ENCODE results near the gene TSPAN5.

The TSPAN5 gene

DNA sequence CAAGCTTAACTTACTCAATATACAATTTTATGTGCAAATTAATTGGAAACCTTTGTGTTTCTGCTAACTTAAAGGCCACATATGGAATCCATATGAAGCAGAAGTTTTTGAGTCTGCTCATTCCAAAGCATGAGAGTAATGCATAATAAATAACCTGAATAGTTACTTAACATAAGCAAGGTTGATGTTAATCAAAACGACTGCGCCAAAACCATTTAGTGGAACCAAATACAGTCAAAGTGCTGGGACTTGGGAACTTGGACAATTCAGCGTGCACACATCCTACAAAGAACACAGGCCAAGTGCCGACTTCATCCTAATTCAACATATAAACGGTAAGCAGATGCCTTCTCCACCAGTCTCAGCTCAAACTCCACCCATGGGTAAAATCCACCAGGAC lies 17.0 kb downstream of the TSPAN5 start:
- no peak for ATAC-seq
- no peak overlapping the region for H3K27ac Mint-ChIP-seq
- no peaks in the 10 kb centered on the region for H3K36me3 Mint-ChIP-seq
- no peak overlapping the region for H3K4me3 Mint-ChIP-seq
- peaks cover 53% of the 10 kb centered on the region for H3K4me1 Mint-ChIP-seq
- DNase-seq (ENCODE audit: low spot score in 2 of 2) = no peak
- no peaks in the 10 kb centered on the region for H3K9me3 Mint-ChIP-seq

DNA sequence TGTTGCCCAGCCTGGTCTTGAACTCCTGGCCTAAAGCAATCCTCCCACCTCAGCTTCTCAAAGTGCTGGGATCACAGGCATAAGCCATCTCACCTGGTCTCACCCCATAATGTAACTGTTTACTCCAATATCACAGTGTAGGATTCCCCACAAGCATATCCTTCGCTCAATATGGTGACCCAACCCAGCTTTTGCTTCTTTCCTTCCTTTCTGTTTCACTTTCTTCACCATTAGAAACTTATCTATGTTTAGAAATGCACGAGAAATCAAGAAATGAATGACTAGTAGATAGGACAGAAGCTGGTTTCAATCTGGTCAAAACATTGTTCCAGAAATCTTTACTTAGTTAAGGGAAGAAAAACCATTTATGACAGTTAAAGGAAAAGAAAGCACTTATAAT lies 18.9 kb downstream of the TSPAN5 start:
- no peaks in the 10 kb centered on the region for H3K9me3 Mint-ChIP-seq
- DNase-seq (ENCODE audit: low spot score in 2 of 2) (no peak), ATAC-seq (peak; percentile 52)
- H3K36me3 Mint-ChIP-seq = no peaks in the 10 kb centered on the region
- peak overlapping the region; percentile 20 for H3K27ac Mint-ChIP-seq
- H3K4me3 Mint-ChIP-seq = peak overlapping the region; percentile 43
- H3K4me1 Mint-ChIP-seq = peaks cover 40% of the 10 kb centered on the region

DNA sequence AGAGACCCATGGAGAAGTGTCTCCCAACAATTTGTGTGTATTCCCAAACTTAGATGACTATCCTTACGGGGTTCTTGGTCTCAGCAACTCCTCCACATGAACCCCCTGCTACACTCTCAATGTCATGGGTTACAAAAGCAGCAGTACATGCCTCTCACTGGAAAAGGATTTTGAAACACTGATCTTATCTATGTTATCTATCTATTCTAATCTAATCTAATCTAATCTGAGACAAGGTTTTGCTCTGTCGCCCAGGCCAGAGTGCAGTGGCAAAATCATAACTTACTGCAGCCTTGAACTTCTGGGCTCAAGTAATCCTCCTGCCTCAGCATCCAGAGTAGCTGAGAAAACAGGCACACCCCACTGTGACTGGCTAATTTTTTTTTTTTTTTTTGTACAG lies 19.3 kb downstream of the TSPAN5 start:
- Mint-ChIP-seq H3K9me3 (no peaks in the 10 kb centered on the region), H3K27ac (peak overlapping the region; percentile 20), H3K4me1 (peaks cover 36% of the 10 kb centered on the region), H3K4me3 (peak overlapping the region; percentile 43), H3K36me3 (no peaks in the 10 kb centered on the region)
- ATAC-seq (no peak), DNase-seq (ENCODE audit: low spot score in 2 of 2) (no peak)

DNA sequence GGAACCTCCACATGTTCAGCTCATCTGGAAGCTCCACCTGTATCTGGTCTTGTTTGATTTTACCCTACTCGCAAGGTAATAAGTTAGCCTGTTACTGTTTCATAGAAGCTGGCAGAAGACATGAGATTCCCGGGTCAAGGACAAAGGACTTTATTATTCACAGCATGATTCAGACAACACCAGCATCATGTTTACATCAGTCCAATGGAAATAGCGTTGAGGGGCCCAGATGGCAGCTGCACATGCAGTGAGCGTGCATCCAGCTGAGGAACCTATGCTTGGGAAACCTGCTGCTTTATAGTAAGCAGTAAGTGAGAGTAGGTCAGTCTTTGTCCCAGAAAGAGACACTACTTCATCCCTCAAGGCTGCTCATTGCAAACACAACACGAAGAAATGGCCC lies 19.8 kb downstream of the TSPAN5 start:
- H3K4me1 Mint-ChIP-seq = peaks cover 32% of the 10 kb centered on the region

DNA sequence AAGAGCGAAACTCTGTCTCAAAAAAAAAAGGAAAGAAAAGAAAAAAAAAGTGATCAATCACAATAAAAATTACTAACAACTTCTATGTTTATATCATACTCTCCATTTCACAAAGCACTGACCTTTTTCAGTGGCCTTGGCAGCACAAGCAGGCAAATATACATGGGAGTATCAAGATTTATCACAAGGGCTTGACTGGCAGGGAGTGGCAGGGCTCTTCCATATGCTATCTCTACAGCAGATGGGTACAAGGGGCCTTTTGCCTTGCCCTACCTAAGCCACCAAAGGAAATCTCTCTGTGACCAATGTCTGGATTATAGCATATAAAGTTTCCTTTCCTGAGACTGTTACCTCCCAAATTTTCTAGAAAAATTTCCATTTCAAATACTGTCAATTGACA lies 24.4 kb downstream of the TSPAN5 start:
- H3K27ac Mint-ChIP-seq = no peak overlapping the region
- ATAC-seq = no peak

More for the DNA sequence above, 19.8 kb downstream of the TSPAN5 start:
- H3K4me3 Mint-ChIP-seq = no peak overlapping the region
- DNase-seq (ENCODE audit: low spot score in 2 of 2) = no peak
- no peaks in the 10 kb centered on the region for H3K36me3 Mint-ChIP-seq
- H3K27ac Mint-ChIP-seq = peak overlapping the region; percentile 20
- ATAC-seq = no peak
- no peaks in the 10 kb centered on the region for H3K9me3 Mint-ChIP-seq

DNA sequence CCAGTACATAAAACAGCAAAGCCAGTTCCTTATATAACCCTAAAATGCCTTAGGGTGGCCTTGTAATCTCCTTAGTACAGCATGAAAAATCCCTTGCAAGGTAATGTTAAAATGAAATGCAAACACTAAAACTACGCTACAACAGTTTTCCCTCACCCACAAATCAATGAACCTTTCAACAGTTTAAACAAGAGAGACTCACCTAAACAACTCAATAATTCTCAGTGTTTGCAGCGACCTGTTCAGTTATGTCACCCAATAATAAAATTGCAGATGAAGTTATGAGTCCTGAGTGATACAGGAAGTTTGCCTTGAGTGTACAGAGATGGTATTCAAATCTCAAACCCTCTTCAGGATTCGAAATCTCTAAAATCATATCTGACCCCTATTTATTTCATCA lies 25.3 kb downstream of the TSPAN5 start:
- no peaks in the 10 kb centered on the region for H3K9me3 Mint-ChIP-seq
- no peaks in the 10 kb centered on the region for H3K36me3 Mint-ChIP-seq
- H3K4me3 Mint-ChIP-seq = no peak overlapping the region
- H3K4me1 Mint-ChIP-seq = peaks cover 21% of the 10 kb centered on the region
- ATAC-seq (no peak), DNase-seq (ENCODE audit: low spot score in 2 of 2) (no peak)
- H3K27ac Mint-ChIP-seq = no peak overlapping the region

More for the DNA sequence above, 24.4 kb downstream of the TSPAN5 start:
- no peak overlapping the region for H3K4me3 Mint-ChIP-seq
- H3K4me1 Mint-ChIP-seq = peaks cover 23% of the 10 kb centered on the region
- no peak for DNase-seq (ENCODE audit: low spot score in 2 of 2)
- H3K9me3 Mint-ChIP-seq = no peaks in the 10 kb centered on the region
- H3K36me3 Mint-ChIP-seq = no peaks in the 10 kb centered on the region

DNA sequence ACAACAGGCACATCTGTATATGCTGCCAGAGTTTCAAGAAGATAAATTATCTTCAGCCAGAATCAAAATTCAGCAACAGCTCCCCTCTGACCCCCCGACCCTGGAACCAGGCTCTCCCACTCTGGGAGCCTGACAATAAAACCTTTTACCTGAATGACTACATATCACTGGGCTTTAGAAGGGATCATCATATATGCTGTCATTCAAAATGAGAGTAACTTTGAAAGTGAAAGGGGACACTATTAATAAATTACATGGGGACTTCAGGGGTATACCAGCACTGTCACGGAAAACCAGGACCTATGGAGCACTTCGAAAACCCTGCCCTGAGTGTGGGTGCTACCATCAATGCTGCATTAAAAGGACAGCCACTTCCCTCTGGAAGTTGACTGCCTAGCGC lies 26.2 kb downstream of the TSPAN5 start:
- no peaks in the 10 kb centered on the region for H3K36me3 Mint-ChIP-seq
- no peak overlapping the region for H3K4me3 Mint-ChIP-seq
- H3K9me3 Mint-ChIP-seq = no peaks in the 10 kb centered on the region

DNA sequence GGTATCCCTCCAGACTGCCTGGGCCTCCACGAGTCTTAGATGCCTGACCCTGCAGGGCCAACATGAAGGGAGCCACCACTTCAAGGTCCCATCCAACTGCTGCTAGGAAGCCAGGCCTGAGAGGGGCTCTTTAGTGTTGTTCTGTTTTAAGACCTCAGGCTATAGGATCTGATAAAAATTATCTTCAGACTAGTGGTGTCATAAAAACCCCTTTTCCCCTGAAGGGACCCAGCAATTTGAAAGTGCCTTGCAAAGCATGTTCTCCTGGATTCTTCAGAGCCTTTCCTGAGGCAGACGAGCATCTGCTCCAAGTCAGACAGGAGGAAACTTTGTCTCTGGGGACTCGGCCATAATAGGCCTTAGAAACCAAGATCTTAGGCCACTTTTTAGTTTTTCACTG lies 26.9 kb downstream of the TSPAN5 start:
- ATAC-seq = no peak
- Mint-ChIP-seq H3K27ac (no peak overlapping the region), H3K4me3 (no peak overlapping the region), H3K4me1 (peaks cover 37% of the 10 kb centered on the region), H3K9me3 (no peaks in the 10 kb centered on the region), H3K36me3 (no peaks in the 10 kb centered on the region)
- no peak for DNase-seq (ENCODE audit: low spot score in 2 of 2)

More for the DNA sequence above, 26.2 kb downstream of the TSPAN5 start:
- DNase-seq (ENCODE audit: low spot score in 2 of 2) (no peak), ATAC-seq (no peak)
- peaks cover 30% of the 10 kb centered on the region for H3K4me1 Mint-ChIP-seq
- no peak overlapping the region for H3K27ac Mint-ChIP-seq

DNA sequence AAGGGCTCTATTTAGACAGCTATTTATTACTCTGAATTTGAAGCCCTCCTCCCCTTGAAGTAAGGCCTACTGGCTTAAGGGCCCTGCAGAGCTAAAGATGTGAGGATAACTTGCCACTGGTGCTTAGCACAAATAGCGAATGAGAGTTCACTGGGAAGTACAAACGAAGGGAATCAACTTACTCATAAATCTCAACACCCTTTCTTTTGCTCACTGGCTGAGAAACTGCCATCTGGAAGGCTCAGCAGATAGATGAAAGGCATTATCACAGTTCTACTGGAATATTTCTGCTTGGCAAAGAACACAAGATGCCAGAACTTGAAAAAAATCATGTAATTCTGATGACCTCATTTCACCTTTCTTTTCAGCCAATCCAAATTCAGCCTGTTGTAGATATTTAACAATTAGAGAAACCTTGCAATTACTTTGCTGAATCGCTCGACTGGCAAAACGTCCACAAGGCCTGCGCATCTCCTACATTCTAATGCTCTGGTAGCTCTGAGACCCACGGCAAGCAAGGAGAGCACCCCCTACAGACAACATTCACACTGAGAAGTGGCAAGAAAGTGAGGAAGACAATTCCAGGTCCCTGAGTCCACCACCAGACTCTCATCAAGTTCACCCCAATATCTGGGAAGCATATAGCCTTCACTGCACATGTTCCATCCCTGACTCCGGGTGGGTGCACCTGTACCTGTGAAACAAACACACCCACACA lies 27.5 kb downstream of the TSPAN5 start:
- no peak for DNase-seq (ENCODE audit: low spot score in 2 of 2)
- Mint-ChIP-seq H3K9me3 (no peaks in the 10 kb centered on the region), H3K4me3 (no peak overlapping the region), H3K36me3 (no peaks in the 10 kb centered on the region), H3K4me1 (peaks cover 43% of the 10 kb centered on the region), H3K27ac (no peak overlapping the region)
- ATAC-seq = no peak

DNA sequence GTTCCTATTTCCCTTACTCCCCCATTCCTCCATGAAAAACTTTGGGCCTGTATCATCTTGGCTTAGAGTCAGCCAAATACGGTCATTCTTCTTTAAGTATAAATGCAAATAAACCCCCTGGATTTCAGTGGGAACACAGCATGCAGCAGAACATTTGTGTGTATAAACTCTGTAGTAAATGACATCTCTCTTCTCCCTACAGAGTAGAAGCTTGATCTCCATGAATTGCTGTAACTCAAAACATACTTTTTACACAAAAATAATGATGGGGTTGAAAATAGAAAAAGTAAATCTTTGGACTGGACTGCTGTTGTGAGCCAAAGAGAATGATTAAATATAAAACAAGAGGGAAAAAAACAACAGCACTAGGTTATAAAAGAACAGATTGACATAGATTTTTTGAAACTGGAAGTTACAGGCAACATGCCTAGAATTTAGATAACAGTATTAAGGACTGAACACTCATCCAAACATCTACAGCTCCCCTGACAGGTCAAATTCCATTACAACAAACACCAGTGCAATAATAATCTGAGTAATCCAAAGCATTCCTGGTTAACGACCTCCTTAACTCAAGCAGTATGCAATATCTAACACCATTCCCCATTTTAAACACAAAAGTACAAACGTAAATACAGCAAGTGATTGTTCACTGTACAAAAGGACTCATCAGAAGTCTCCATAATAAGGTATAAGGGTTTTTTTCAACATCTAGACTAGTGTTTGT lies 30.7 kb downstream of the TSPAN5 start:
- H3K4me1 Mint-ChIP-seq = peaks cover 60% of the 10 kb centered on the region
- DNase-seq (ENCODE audit: low spot score in 2 of 2) = no peak
- no peak overlapping the region for H3K4me3 Mint-ChIP-seq
- no peaks in the 10 kb centered on the region for H3K9me3 Mint-ChIP-seq
- no peaks in the 10 kb centered on the region for H3K36me3 Mint-ChIP-seq
- ATAC-seq = no peak
- H3K27ac Mint-ChIP-seq = no peak overlapping the region

DNA sequence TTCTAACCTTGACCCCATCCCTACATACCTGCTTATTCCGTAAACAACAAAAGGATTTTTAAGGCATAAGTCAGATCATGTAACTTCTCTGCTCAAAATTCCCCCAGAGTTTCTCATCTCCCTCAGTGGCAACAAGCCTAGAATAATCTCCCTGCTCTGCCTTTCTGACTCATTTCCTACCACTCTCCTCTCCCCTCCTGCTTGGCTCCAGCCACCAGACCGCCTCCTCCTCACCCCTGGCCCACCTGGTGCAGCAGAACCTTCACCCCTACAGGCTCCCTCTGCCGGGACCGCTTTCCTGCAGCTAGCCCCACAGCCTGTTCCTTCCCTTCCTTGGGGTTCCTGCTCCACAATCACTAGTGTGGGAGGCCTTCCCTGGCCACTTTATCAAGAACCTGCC lies 32.1 kb downstream of the TSPAN5 start:
- Mint-ChIP-seq H3K9me3 (no peaks in the 10 kb centered on the region), H3K4me1 (peaks cover 53% of the 10 kb centered on the region), H3K4me3 (no peak overlapping the region), H3K36me3 (no peaks in the 10 kb centered on the region), H3K27ac (peak overlapping the region; percentile 61)
- DNase-seq (ENCODE audit: low spot score in 2 of 2) = no peak
- peak; percentile 60 for ATAC-seq

DNA sequence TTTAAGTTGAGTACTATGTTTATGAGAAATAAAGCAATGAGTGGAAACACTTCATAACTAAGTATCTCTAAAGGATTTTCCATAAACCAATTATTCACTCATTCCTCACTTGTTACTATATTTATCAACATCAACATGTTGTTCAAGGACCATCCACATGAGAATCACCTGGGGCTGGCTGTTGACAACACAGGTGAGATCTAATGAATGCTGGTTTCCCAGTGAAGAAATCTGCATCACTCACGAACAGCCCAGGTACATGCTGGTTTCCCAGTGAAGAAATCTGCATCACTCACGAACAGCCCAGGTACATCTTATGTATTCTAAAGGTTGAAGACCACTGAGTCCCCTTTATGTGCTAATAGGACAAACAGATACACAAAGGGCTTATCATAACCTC lies 32.5 kb downstream of the TSPAN5 start:
- Mint-ChIP-seq H3K36me3 (no peaks in the 10 kb centered on the region), H3K4me1 (peaks cover 53% of the 10 kb centered on the region), H3K9me3 (no peaks in the 10 kb centered on the region), H3K4me3 (no peak overlapping the region), H3K27ac (peak overlapping the region; percentile 61)
- ATAC-seq (no peak), DNase-seq (ENCODE audit: low spot score in 2 of 2) (no peak)

DNA sequence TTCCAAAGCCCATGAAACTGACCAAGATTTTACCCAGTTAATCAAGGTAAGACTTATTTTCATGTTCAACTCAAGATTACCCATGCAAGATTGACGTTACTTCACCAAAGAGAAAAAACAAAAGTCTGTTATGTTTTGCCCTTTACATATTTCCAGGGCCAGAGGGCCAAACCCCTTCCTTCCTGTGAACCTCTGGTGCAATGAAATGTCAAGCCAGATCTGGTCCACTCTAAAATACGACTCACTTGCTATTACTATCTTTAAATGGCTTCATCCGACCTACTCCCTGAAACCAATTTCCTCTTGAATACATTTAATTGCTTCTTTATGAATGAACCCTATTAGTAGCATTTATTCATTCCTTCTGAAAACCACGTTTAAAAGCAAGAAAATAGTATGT lies 33.0 kb downstream of the TSPAN5 start:
- DNase-seq (ENCODE audit: low spot score in 2 of 2) (no peak), ATAC-seq (no peak)
- Mint-ChIP-seq H3K36me3 (no peaks in the 10 kb centered on the region), H3K4me1 (peaks cover 55% of the 10 kb centered on the region), H3K9me3 (no peaks in the 10 kb centered on the region), H3K27ac (no peak overlapping the region), H3K4me3 (no peak overlapping the region)

DNA sequence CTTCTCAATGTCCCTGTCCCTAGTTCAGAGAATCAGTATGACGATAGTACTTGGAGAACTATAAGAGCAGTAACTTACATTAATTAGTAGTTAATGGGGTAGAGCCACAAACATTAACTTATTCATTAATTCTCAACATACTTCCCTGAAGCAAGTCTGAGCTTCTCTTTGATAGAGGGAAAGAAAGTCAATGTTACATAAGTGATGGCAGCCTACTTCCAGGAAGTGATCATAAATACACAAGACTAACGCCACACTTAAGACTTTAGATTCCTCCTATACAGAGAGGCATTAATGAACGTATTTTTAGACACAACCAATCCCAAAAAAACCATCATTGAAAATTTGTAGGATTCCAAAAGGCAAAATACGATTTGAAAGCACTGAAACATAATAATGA lies 33.8 kb downstream of the TSPAN5 start:
- H3K27ac Mint-ChIP-seq = no peak overlapping the region
- H3K4me1 Mint-ChIP-seq = peaks cover 56% of the 10 kb centered on the region
- no peak overlapping the region for H3K4me3 Mint-ChIP-seq

DNA sequence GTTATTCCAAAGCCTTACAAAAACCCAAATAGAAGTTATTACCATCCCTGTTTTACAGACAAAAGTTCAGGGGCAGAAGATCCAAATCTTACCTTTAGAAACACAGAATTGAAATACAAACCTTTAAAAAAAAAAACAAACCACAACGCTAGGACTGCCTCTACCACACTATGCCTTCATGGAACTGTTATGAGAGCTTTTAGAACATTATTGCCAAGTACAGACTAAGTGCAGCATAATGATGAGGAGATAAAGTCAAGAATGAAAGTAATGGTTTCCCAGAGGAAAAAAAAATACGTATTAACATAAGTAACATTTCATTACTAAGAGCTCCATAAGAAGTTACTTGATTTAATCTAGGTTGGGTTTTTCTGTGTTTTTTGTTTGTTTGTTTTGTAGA lies 34.3 kb downstream of the TSPAN5 start:
- Mint-ChIP-seq H3K9me3 (no peaks in the 10 kb centered on the region), H3K36me3 (no peaks in the 10 kb centered on the region), H3K4me3 (no peak overlapping the region), H3K4me1 (peaks cover 61% of the 10 kb centered on the region), H3K27ac (no peak overlapping the region)
- ATAC-seq (no peak), DNase-seq (ENCODE audit: low spot score in 2 of 2) (no peak)

More for the DNA sequence above, 33.8 kb downstream of the TSPAN5 start:
- no peak for ATAC-seq
- Mint-ChIP-seq H3K9me3 (no peaks in the 10 kb centered on the region), H3K36me3 (no peaks in the 10 kb centered on the region)
- no peak for DNase-seq (ENCODE audit: low spot score in 2 of 2)

DNA sequence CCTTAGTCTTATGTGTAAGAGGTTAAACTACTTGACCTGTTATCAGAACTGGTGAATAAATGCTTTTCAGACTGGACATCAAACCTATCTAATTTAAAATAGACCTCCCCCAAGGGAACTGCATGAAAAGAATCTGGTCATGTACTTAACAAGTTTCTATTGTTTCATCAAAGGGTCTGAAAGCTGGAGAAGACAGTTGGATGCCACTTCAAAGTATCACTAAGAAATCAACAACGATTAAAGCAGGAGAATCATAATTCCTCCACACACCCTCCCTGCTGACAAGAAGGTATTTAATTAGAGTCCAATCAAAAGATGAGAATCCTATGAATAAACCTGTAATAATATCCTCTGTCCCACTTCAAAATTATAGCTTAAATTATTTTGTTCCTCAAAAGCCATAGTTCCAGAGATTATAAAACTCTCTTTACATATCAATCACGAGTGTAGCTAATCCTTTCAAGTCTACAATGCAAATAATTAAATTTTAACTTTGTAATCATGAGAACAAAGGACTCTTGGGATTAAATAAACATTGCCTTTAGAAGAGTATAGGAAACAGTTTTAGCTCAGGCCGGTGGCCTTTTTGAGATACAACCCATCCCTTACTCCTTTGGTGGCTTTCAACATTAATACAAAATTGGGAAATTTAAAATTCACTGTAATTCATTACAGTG lies 35.1 kb downstream of the TSPAN5 start:
- DNase-seq (ENCODE audit: low spot score in 2 of 2) (no peak), ATAC-seq (no peak)
- H3K9me3 Mint-ChIP-seq = no peaks in the 10 kb centered on the region
- no peak overlapping the region for H3K4me3 Mint-ChIP-seq
- H3K27ac Mint-ChIP-seq = no peak overlapping the region
- H3K36me3 Mint-ChIP-seq = no peaks in the 10 kb centered on the region
- peaks cover 63% of the 10 kb centered on the region for H3K4me1 Mint-ChIP-seq
